ENCODE measurements around the gene ACTR6. TPM values are rescaled to one million over a fixed set of nuclear protein-coding genes. Genes with fewer than 3 reads are reported as not detected.

Gene ACTR6
- total and polyA plus RNA-seq, 2 of the 4 experiments (the other 2 are of a cell fraction) = 9.7 to 10.2 TPM

- in situ Hi-C loops (cut with MboI; ENCODE audit: low sequenced_read_pairs) (no loop called here), intact Hi-C loops (cut with micrococcal nuclease) (no loop called here), dilution Hi-C loops (cut with HindIII; ENCODE audit: low sequenced_read_pairs, unreplicated experiment) (no loop called here)
- Histone ChIP-seq H4K20me1 (ENCODE audit: insufficient read depth, low read length) (no peaks in the 10 kb centered on the region), H3K23ac (ENCODE audit: low read depth, low read length) (no peak overlapping the region), H2AK5ac (ENCODE audit: low read depth, low read length) (no peak overlapping the region), H2AFZ (replicated peaks; ENCODE audit: low read length, poor library complexity) (no peak overlapping the region), H4K5ac (ENCODE audit: low read depth, low read length) (no peak overlapping the region), H2AK9ac (replicated peaks; ENCODE audit: low read depth, low read length, poor library complexity) (no peak overlapping the region), H2BK120ac (ENCODE audit: low read depth, low read length) (no peak overlapping the region), H3K18ac (ENCODE audit: low read depth, low read length) (no peak overlapping the region), H2BK20ac (ENCODE audit: low read depth, low read length) (no peak overlapping the region), H3K4me3 (ENCODE audit: insufficient read depth, low read depth, low read length) (no peak overlapping the region), H2BK5ac (ENCODE audit: low read depth, low read length, poor library complexity, severe bottlenecking) (no peak overlapping the region), H4K8ac (ENCODE audit: low read depth in 2 of 2, low read length in 2 of 2) (no peak overlapping the region), H3K4me2 (ENCODE audit: low read depth, low read length) (no peak overlapping the region), H3K79me1 (ENCODE audit: low read depth in 1 of 2, low read length in 2 of 2) (no peaks in the 10 kb centered on the region), H3K9me1 (ENCODE audit: insufficient read depth, low read length) (no peaks in the 10 kb centered on the region), H2BK15ac (ENCODE audit: low read depth, low read length) (no peak overlapping the region), H3K27me3 (ENCODE audit: control insufficient read depth, insufficient read depth, low read length) (no peaks in the 10 kb centered on the region), H3K9ac (ENCODE audit: low read depth, low read length) (no peak overlapping the region), H3K56ac (ENCODE audit: extremely low read depth, insufficient read depth, low read length) (no peak overlapping the region), H3K14ac (replicated peaks; ENCODE audit: low read depth, low read length) (no peak overlapping the region), H3K27ac (ENCODE audit: insufficient read depth, low read length) (no peak overlapping the region), H3K9me3 (ENCODE audit: control insufficient read depth, insufficient read depth, low read length) (no peaks in the 10 kb centered on the region), H4K91ac (ENCODE audit: insufficient read depth, low read depth, low read length) (no peak overlapping the region), H3K36me3 (ENCODE audit: control insufficient read depth, insufficient read depth, low read length) (no peaks in the 10 kb centered on the region), H3K4me1 (ENCODE audit: control insufficient read depth, insufficient read depth, low read length) (no peaks in the 10 kb centered on the region), H3K4ac (ENCODE audit: low read depth, low read length) (no peak overlapping the region)
- ChIA-PET POLR2A (ENCODE audit: unreplicated experiment) (no interaction called here), CTCF (interaction anchor here (0.6 kb wide), 1 partner anchor 301 kb away, joined by 3 read pairs; no protein-coding TSS in a partner anchor)
- DNase-seq (no peak), ATAC-seq (ENCODE audit: low read depth) (no peak)
- WGBS, 2 experiments (ENCODE audit: extremely low coverage in 2 of 2, insufficient read length in 1 of 2) = no CpG with 5 or more reads among the region's 1 CpG
- BruUV-seq (replicated peaks) = no TSS peak
- TF ChIP-seq SMC3 (IDR thresholded peaks at IDR 0.05; ENCODE audit: low read depth, low read length) (no peak), POLR2A (IDR thresholded peaks at IDR 0.05; ENCODE audit: low read depth, low read length) (no peak), MAFK (IDR thresholded peaks at IDR 0.05; ENCODE audit: low read depth, low read length) (no peak), RFX5 (IDR thresholded peaks at IDR 0.05; ENCODE audit: low read depth, low read length) (no peak), RCOR1 (IDR thresholded peaks at IDR 0.05; ENCODE audit: insufficient replicate concordance, low read length) (no peak), CHD1 (IDR thresholded peaks at IDR 0.05; ENCODE audit: low read depth, low read length) (no peak), RAD21 (IDR thresholded peaks at IDR 0.05; ENCODE audit: low read length) (no peak), CEBPB (IDR thresholded peaks at IDR 0.05; ENCODE audit: low read depth, low read length) (no peak), FOS (IDR thresholded peaks at IDR 0.05; ENCODE audit: low read depth, low read length) (no peak), USF2 (IDR thresholded peaks at IDR 0.05; ENCODE audit: low read depth, low read length) (no peak), MXI1 (IDR thresholded peaks at IDR 0.05; ENCODE audit: borderline replicate concordance, low read depth, low read length) (no peak), BHLHE40 (IDR thresholded peaks at IDR 0.05; ENCODE audit: low read depth, low read length) (no peak), CTCF (conservative IDR thresholded peaks at IDR 0.05; ENCODE audit: low read depth, low read length) (no peak), ELK1 (IDR thresholded peaks at IDR 0.05; ENCODE audit: borderline replicate concordance, low read depth, low read length) (no peak), NFE2L2 (IDR thresholded peaks at IDR 0.05; ENCODE audit: low read depth, low read length) (no peak), MAZ (IDR thresholded peaks at IDR 0.05; ENCODE audit: borderline replicate concordance, low read depth, low read length) (no peak)
Measured at GRCh38 chr12:100253437-100253836, 52.8 kb downstream of the ACTR6 start.

Measured in IMR-90 (cell line).